ENCODE data around the gene CREBL2.

Gene CREBL2

DNA sequence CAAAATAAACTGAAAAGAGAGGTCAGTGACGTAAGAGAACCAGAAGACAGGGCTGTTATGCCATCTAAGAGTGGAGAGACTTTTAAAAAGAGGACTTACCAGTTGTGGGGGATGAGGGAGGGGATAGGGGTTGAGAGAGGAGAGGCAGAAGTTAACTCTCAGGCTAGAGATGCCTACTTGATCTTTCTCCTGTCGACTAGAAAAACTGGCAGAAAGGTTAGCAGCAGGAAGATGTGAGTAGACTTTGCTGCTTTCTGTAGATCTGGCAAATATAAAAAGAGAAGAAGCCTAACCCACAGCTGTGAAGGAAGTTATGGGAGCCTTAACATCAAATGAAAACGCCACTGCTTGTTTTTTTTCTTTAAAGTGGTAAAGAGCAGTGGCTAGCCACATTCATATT is 10.7 kb downstream of the CREBL2 start:
- no peak for DNase-seq (ENCODE audit: low read depth in 2 of 2)
- no peak overlapping the region for H3K4me3 ChIP-seq (replicated peaks in 1 of 2; ENCODE audit: low read depth in 2 of 2, low read length in 2 of 2)

GRCh38 chr12:12624498-12624992 is 12.9 kb downstream of the CREBL2 start:
- DNase-seq (ENCODE audit: low read depth in 2 of 2): no peak
- no peak overlapping the region for H3K4me3 ChIP-seq (replicated peaks in 1 of 2; ENCODE audit: low read depth in 2 of 2, low read length in 2 of 2)
- TF ChIP-seq, protein P1, sequence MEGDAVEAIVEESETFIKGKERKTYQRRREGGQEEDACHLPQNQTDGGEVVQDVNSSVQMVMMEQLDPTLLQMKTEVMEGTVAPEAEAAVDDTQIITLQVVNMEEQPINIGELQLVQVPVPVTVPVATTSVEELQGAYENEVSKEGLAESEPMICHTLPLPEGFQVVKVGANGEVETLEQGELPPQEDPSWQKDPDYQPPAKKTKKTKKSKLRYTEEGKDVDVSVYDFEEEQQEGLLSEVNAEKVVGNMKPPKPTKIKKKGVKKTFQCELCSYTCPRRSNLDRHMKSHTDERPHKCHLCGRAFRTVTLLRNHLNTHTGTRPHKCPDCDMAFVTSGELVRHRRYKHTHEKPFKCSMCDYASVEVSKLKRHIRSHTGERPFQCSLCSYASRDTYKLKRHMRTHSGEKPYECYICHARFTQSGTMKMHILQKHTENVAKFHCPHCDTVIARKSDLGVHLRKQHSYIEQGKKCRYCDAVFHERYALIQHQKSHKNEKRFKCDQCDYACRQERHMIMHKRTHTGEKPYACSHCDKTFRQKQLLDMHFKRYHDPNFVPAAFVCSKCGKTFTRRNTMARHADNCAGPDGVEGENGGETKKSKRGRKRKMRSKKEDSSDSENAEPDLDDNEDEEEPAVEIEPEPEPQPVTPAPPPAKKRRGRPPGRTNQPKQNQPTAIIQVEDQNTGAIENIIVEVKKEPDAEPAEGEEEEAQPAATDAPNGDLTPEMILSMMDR (IDR thresholded peaks at IDR 0.05; ENCODE audit: low read depth, low read length): no peak

More for the DNA sequence above, 10.7 kb downstream of the CREBL2 start:
- TF ChIP-seq, protein P1 (IDR thresholded peaks at IDR 0.05; ENCODE audit: low read depth, low read length): no peak

DNA sequence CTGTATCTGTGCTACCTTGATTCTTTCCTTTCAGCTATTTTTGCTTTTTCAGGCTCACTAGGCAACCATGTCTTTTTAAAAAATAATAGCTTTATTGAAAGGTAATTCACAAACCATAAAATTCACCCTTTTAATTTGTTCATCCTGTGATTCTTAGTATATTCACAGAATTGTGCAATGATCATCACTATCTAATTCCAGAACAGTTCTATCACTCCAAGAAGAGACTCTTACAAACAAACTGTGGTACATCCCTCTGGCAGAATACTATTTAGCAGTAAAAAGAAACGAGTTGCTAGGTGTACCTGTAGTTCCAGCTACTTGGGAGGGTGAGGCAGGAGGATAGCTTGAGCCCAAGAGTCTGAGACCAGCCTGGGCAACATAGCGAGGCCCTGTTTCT is 14.8 kb downstream of the CREBL2 start:
- TF ChIP-seq, protein P1 (IDR thresholded peaks at IDR 0.05; ENCODE audit: low read depth, low read length): no peak

GRCh38 chr12:12627308-12627827 is 15.7 kb downstream of the CREBL2 start:
- no peak overlapping the region for H3K4me3 ChIP-seq (replicated peaks in 1 of 2; ENCODE audit: low read depth in 2 of 2, low read length in 2 of 2)
- no peak for DNase-seq (ENCODE audit: low read depth in 2 of 2)
- TF ChIP-seq, protein P1 (IDR thresholded peaks at IDR 0.05; ENCODE audit: low read depth, low read length): no peak

More for the DNA sequence above, 14.8 kb downstream of the CREBL2 start:
- DNase-seq (ENCODE audit: low read depth in 2 of 2): no peak
- H3K4me3 ChIP-seq (replicated peaks in 1 of 2; ENCODE audit: low read depth in 2 of 2, low read length in 2 of 2): no peak overlapping the region

GRCh38 chr12:12628013-12628412 is 16.3 kb downstream of the CREBL2 start:
- TF ChIP-seq, protein P1 (IDR thresholded peaks at IDR 0.05; ENCODE audit: low read depth, low read length): no peak
- H3K4me3 ChIP-seq (replicated peaks in 1 of 2; ENCODE audit: low read depth in 2 of 2, low read length in 2 of 2): no peak overlapping the region
- DNase-seq (ENCODE audit: low read depth in 2 of 2): peak in 1 of 2 donors; percentile 22

- TF ChIP-seq, protein P1 (IDR thresholded peaks at IDR 0.05; ENCODE audit: low read depth, low read length): no peak
- no peak overlapping the region for H3K4me3 ChIP-seq (replicated peaks in 1 of 2; ENCODE audit: low read depth in 2 of 2, low read length in 2 of 2)
- no peak for DNase-seq (ENCODE audit: low read depth in 2 of 2)
Measured at GRCh38 chr12:12630850-12631249, 19.2 kb downstream of the CREBL2 start.

DNA sequence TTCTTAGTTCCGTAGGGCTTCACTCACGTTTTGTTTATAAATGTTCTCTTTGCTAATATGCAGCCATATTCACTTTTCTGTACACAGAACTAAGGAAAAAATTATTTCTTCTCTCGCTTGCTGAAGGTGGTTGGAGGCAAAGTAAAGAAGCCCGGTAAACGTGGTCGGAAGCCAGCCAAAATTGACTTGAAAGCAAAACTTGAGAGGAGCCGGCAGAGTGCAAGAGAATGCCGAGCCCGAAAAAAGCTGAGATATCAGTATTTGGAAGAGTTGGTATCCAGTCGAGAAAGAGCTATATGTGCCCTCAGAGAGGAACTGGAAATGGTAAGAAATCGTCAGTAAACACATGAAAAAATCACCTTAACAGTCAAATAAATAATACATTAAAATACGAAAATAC is 24.0 kb downstream of the CREBL2 start:
- H3K4me3 ChIP-seq (replicated peaks in 1 of 2; ENCODE audit: low read depth in 2 of 2, low read length in 2 of 2): no peak overlapping the region
- no peak for DNase-seq (ENCODE audit: low read depth in 2 of 2)
- TF ChIP-seq, protein P1 (IDR thresholded peaks at IDR 0.05; ENCODE audit: low read depth, low read length): no peak

All from cardiac fibroblast (primary cell).